MM.1S (cell line): ENCODE measurements around the gene TBX4.

Experiments
- CTCF ChIP-seq: fragments of 300-600 bp; sonication (generic); IDR thresholded peaks from 2 replicates; pipeline ENCODE4 v1.5.1; 2016; ENCODE audit warnings: antibody characterized with exemption, low read length, mixed read lengths
- EZH2phosphoT487 ChIP-seq: fragments of 300-600 bp; sonication (generic); IDR thresholded peaks from 2 replicates; pipeline ENCODE4 v1.6.1; 2018; ENCODE audit warnings: antibody characterized with exemption, low read length

DNA sequence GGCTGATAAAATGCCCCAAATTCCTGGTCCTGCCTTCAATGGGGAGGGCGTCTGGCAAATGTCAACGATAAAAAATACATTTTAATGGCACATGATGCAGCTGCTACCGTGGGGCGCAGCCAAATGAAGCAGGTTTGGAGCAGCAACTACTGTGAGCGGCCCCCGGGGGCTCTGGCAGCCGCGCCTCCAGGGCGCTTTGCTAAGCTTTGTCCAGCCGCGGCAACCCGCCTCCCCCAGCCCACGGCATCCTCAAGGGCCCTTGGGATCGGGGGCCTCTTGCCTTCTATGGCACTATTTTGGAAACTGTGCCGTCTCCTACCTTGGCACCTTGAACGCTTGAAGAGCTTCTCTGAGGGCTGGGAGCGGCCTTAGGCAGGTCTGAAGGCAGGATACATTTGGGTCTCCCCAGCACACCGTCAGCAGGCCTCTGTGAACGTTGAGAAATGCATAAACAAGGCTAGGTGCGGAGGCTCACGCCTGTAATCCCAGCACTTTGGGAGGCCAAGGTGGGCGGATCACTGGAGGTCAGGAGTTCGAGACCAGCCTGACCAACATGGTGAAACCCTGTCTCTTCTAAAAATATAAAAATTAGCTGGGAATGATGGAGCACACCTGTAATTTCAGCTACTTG, 25.1 kb downstream of the TBX4 start:
- no peak for TF ChIP-seq CTCF
- no peak for TF ChIP-seq EZH2phosphoT487
